Measurements from ENCODE around the gene EEF1B2.
A peak's percentile ranks its signal among the peaks of the same experiment; 100 is the strongest.
"Not testable (repeated sequence)": the region's sequence is repeated elsewhere in the genome, so short reads cannot be mapped to it uniquely, and the experiment has no call there.

The EEF1B2 gene

DNA sequence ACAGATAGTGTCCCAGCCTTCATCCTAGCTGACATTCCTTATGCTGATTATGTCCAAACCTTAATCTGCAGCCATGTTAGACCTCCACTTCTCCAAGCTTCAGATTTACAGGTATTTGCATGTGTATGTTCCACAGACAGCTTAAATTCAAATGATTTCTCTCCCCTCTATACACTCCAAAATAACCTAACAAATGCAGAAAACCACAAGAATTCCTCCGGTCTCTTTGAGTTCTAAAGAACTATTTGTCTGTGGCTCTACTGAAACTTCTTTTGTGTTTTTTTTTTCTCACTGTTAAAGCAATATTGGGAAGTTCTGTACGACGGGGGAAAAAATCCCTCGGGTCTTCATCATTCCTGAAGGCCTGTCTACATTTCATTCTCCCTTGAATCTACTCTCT is 9.1 kb upstream of the EEF1B2 start:
- Mint-ChIP-seq H3K27ac (peak overlapping the region in 1 of 2 donors; percentile 78), H3K4me3 (no peak overlapping the region)

DNA sequence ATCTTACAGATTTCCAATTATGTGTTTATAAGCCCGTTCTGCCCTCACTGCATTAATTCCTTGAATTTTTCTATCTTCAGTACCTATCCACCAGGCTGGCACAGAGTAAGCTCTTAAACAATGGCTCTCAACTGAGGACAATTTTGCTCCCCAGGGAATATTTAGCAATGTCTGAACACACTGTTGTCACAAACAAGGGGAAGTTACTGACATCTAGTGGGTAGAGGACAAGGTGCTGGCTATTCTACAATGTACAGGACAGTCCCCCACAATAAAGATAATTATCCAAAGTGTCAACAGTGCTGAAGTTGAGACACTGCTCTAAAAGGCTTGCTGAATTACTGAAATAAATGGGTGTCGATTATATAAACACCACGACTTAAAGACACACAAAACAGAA is 5.5 kb upstream of the EEF1B2 start:
- DNase-seq (no peak), ATAC-seq (replicated peaks) (no peak)
- Mint-ChIP-seq H3K27ac (peak overlapping the region in 1 of 2 donors; percentile 22), H3K4me1 (ENCODE audit: low read depth in 2 of 2) (peaks cover 16 to 30% of the 10 kb centered on the region in 2 donors), H3K27me3 (no peaks in the 10 kb centered on the region), H3K9me3 (no peaks in the 10 kb centered on the region), H3K4me3 (no peak overlapping the region), H3K36me3 (ENCODE audit: insufficient read depth) (peaks cover 36% of the 10 kb centered on the region)

More for the DNA sequence above, 9.1 kb upstream of the EEF1B2 start:
- Mint-ChIP-seq H3K4me1 (ENCODE audit: low read depth in 2 of 2) (peaks cover 5 to 15% of the 10 kb centered on the region in 2 donors), H3K36me3 (ENCODE audit: insufficient read depth) (peaks cover 60% of the 10 kb centered on the region), H3K9me3 (no peaks in the 10 kb centered on the region), H3K27me3 (no peaks in the 10 kb centered on the region)
- no peak for DNase-seq
- no peak for ATAC-seq (replicated peaks)

DNA sequence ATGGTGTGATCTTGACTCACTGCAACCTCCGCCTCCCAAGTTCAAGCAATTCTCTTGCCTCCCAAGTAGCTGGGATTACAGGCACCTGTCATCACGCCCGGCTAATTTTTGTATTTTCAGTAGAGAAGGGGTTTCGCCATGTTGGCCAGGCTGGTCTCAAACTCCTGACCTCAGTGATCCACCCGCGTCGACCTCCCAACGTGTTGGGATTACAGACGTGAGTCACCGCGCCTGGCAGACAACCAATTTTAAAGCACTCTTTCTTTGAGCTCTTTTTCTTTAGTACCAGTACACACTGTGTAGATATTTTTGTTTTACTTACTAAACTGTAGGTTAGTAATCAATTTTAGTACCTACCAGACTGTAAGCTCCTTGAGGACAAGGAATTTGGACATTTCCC is 2.7 kb upstream of the EEF1B2 start:
- Mint-ChIP-seq H3K27ac (peak overlapping the region in 1 of 2 donors; percentile 98), H3K4me3 (peak overlapping the region in 1 of 2 donors; percentile 47), H3K4me1 (ENCODE audit: low read depth in 2 of 2) (peaks cover 25 to 34% of the 10 kb centered on the region in 2 donors), H3K36me3 (ENCODE audit: insufficient read depth) (peaks cover 46% of the 10 kb centered on the region)
- ATAC-seq (replicated peaks); H3K9me3 Mint-ChIP-seq; DNase-seq; H3K27me3 Mint-ChIP-seq: not testable (repeated sequence)

DNA sequence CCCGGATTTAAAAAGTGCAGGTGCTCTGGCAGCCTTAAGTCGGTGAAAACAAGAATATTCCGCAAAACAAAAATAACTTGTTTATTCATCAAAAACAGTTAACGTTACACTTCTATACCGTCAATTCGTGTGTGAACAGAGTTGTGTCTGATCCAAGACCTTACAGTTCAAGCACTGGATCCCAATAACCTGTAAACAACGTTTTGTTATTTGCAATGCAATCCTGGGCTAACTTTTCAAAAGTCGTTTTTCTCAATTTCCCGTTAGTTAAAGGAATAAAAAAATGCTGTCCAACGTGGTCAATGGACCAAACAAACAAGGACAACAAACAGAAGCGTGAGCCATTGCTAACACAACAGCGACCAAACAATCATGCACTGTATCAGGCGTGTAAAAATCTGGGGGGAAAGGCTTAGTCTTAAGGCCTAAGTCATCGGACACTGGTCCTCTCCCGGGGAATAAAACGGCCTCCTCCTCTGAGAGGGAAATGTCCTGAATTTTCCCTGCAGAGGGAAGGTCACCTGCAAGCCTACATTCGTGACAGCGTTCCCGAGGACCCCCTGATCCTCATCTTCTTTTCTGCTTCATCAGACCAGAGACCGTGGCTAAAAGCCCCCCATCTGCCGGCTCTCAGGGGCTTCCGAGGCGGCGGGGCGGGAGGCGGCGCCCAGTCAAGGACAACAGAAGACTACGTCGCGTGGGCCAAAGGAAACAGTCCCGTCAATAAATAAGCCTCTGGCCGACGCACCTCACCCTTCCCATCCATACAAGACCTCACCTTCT is 941 bp upstream of the EEF1B2 start:
- H3K4me3 Mint-ChIP-seq: peak overlapping the region; percentile 96 to 97
- H3K27me3 Mint-ChIP-seq: no peaks in the 10 kb centered on the region
- DNase-seq (no peak), ATAC-seq (replicated peaks) (no peak)
- H3K4me1 Mint-ChIP-seq (ENCODE audit: low read depth in 2 of 2): peaks cover 27 to 46% of the 10 kb centered on the region in 2 donors
- H3K27ac Mint-ChIP-seq: peak overlapping the region; percentile 98
- H3K36me3 Mint-ChIP-seq (ENCODE audit: insufficient read depth): peaks cover 53% of the 10 kb centered on the region
- no peaks in the 10 kb centered on the region for H3K9me3 Mint-ChIP-seq

DNA sequence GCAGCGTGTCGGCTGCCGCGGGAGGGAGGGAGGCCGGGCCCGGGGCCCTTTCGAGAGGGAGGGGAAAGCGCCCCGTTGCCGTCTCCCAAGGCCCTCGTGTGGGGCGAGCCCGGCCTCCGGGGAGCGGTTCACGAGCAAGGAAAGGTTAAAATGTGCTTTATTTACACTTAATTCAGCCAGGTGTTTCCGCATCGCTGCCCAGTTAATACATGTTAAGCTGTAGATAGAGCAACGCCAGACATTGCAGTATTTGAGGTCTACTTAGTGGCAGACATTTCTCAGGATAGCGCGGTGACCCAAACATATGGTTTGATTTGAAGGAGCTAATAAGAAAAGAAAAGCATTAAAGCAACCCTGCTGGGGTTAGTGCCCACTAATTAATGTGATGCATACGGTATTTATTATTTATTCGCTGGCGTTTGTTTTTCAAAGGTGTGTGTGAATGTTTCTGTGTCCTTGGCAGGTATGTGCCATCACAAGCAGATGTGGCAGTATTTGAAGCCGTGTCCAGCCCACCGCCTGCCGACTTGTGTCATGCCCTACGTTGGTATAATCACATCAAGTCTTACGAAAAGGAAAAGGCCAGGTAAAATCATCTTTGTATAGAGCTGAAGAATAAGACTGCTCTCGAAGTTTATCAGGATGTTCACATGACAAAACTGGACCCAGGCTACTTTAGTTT is 571 bp downstream of the EEF1B2 start:
- DNase-seq (no peak), ATAC-seq (replicated peaks) (peak; percentile 60)
- Mint-ChIP-seq H3K9me3 (no peaks in the 10 kb centered on the region), H3K27me3 (no peaks in the 10 kb centered on the region), H3K36me3 (ENCODE audit: insufficient read depth) (peaks cover 59% of the 10 kb centered on the region), H3K27ac (peak overlapping the region; percentile 98), H3K4me1 (ENCODE audit: low read depth in 2 of 2) (peaks cover 22 to 40% of the 10 kb centered on the region in 2 donors), H3K4me3 (peak overlapping the region; percentile 96 to 97)

DNA sequence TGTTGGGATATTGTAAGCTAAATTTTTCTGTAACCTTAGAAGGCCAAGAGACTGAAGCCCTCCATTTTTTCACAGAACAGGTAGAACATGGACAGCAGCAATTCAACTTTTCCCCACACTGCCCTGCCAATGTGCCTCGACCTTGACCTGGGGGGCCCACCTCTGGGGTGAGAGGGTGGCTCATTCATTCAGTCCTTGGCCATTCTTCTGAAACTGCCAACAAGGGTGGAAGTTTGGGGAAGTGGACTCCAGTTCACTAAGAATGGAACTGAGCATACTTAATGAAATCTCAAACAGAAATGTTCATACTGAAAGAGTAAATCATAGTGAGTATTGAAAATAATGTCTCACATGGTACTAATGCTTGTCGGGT is 1.1 kb downstream of the EEF1B2 start:
- peaks cover 59% of the 10 kb centered on the region for H3K36me3 Mint-ChIP-seq (ENCODE audit: insufficient read depth)
- H3K4me1 Mint-ChIP-seq (ENCODE audit: low read depth in 2 of 2): peaks cover 22 to 40% of the 10 kb centered on the region in 2 donors

DNA sequence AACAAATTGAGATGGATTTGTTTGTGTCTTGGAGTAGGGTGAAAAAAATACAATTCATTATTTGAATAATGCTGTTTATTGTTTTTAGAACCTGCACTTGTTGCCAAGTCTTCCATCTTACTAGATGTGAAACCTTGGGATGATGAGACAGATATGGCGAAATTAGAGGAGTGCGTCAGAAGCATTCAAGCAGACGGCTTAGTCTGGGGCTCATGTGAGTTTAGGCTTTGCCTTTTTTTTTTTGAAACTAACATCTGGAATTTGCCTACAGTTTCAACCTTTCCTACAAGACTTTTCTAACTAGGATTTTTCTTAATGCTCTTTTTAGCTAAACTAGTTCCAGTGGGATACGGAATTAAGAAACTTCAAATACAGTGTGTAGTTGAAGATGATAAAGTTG is 2.7 kb downstream of the EEF1B2 start:
- Mint-ChIP-seq H3K36me3 (ENCODE audit: insufficient read depth) (peaks cover 59% of the 10 kb centered on the region), H3K4me1 (ENCODE audit: low read depth in 2 of 2) (peaks cover 22 to 34% of the 10 kb centered on the region in 2 donors)
- not testable (repeated sequence) for DNase-seq

More for the DNA sequence above, 1.1 kb downstream of the EEF1B2 start:
- Mint-ChIP-seq H3K27ac (peak overlapping the region; percentile 98), H3K27me3 (no peaks in the 10 kb centered on the region), H3K4me3 (peak overlapping the region; percentile 96 to 97), H3K9me3 (no peaks in the 10 kb centered on the region)
- no peak for DNase-seq
- ATAC-seq (replicated peaks): no peak

DNA sequence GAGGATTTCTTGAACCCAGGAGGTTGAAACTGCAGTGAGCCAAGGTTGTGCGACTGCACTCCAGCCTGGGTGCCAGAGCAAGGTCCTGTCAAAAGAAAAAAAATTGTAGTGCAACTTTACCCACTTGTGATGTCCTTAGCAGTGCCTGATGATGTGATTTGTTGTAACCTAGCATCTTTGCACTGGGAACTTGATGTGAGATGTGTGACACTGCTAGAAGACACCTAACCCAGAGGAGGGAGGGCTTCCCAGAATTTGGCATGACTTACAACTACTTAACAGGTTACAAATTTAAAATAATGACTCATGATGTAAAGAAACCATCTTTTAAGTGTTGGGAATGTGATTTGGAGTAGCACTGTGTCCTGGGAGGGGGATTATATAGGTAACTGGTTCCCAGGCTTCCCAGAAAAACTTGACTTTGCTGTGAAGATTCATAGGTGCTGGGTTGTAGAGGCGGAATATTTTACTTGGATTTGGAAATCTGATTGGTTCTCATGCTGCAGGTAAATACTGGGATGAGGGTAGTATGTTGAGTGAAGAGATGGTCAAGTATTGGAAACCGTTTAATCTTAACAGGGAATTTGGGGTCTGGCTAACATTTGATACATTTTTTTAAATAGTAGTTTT is 3.7 kb downstream of the EEF1B2 start:
- Mint-ChIP-seq H3K27ac (peak overlapping the region in 1 of 2 donors; percentile 19), H3K36me3 (ENCODE audit: insufficient read depth) (peaks cover 58% of the 10 kb centered on the region), H3K27me3 (no peaks in the 10 kb centered on the region), H3K4me3 (no peak overlapping the region), H3K4me1 (ENCODE audit: low read depth in 2 of 2) (peaks cover 15 to 30% of the 10 kb centered on the region in 2 donors), H3K9me3 (no peaks in the 10 kb centered on the region)
- DNase-seq: no peak
- ATAC-seq (replicated peaks): no peak

More for the DNA sequence above, 2.7 kb downstream of the EEF1B2 start:
- H3K9me3 Mint-ChIP-seq; H3K27me3 Mint-ChIP-seq; ATAC-seq (replicated peaks); H3K27ac Mint-ChIP-seq; H3K4me3 Mint-ChIP-seq: not testable (repeated sequence)

DNA sequence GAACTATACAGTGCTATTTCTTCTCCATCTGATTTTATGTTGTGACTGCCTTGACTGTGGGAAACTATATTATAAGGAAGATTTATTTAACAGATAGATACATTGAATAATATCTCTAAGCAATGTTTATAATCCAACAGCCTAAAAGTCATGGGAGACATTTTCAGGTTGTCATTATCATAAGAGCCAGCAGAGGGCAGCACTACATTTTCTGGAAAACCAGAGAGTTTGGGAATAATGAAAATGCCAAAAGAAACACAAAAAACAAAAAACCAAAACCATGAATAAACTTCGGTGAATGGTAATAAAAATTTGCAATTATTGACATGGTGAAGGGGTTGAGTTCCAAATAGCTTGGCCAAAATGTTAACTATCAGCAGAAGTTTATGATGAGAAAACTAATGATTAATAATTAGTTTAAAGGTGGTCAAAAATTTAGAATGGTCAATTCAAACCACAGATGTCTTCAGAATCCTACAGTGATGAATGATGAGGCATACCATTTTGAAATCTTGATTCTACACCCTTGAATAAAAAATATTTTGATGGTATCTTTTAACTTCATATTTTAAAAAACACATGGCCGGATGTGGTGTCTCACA is 4.7 kb downstream of the EEF1B2 start:
- no peak for ATAC-seq (replicated peaks)
- H3K36me3 Mint-ChIP-seq (ENCODE audit: insufficient read depth): peaks cover 52% of the 10 kb centered on the region
- DNase-seq: peak; percentile 18 to 41 (median 31)
- H3K9me3 Mint-ChIP-seq: no peaks in the 10 kb centered on the region
- peaks cover 10 to 26% of the 10 kb centered on the region in 2 donors for H3K4me1 Mint-ChIP-seq (ENCODE audit: low read depth in 2 of 2)
- no peak overlapping the region for H3K4me3 Mint-ChIP-seq
- H3K27ac Mint-ChIP-seq: no peak overlapping the region
- no peaks in the 10 kb centered on the region for H3K27me3 Mint-ChIP-seq

DNA sequence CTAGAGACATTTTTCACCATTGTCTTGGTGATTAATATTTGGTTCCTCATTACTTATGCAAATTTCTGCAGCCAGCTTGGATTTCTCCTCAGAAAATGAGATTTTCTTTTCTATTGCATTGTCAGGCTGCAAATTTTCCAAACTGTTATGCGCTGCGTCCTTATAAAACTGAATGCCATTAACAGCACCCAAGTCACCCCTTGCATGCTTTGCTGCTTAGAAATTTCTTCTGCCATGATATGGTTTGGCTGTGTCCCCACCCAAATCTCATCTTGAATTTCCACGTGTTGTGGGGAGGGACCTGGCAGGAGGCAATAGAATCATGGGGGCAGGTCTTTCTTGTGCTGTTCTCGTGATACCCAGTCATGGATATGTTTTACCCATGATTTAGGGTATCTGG is 8.5 kb downstream of the EEF1B2 start:
- H3K4me3 Mint-ChIP-seq; H3K9me3 Mint-ChIP-seq; DNase-seq; H3K4me1 Mint-ChIP-seq (ENCODE audit: low read depth in 2 of 2); ATAC-seq (replicated peaks); H3K27me3 Mint-ChIP-seq; H3K27ac Mint-ChIP-seq: not testable (repeated sequence)
- H3K36me3 Mint-ChIP-seq (ENCODE audit: insufficient read depth): peaks cover 17% of the 10 kb centered on the region

DNA sequence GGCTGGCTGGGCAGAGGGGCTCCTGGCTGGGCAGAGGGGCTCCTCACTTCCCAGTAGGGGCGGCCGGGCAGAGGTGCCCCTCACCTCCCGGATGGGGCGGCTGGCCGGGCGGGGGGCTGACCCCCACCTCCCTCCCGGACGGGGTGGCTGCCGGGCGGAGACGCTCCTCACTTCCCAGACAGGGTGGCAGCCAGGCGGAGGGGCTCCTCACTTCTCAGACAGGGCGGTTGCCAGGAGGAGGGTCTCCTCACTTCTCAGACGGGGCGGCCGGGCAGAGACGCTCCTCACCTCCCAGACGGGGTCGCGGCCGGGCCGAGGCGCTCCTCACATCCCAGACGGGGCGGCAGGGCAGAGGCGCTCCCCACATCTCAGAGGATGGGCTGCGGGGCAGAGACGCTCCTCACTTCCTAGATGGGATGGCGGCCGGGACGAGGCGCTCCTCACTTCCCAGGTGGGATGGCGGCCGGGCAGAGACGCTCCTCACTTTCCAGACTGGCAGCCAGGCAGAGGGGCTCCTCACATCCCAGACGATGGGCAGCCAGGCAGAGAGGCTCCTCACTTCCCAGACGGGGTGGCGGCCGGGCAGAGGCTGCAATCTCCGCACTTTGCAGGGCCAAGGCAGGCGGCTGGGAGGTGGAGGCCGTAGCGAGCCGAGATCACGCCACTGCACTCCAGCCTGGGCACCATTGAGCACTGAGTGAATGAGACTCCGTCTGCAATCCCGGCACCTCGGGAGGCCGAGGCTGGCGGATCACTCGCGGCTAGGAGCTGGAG is 12.1 kb downstream of the EEF1B2 start:
- not testable (repeated sequence) for ATAC-seq (replicated peaks); H3K4me1 Mint-ChIP-seq (ENCODE audit: low read depth in 2 of 2); H3K4me3 Mint-ChIP-seq; H3K36me3 Mint-ChIP-seq (ENCODE audit: insufficient read depth); DNase-seq; H3K27ac Mint-ChIP-seq; H3K9me3 Mint-ChIP-seq; H3K27me3 Mint-ChIP-seq

DNA sequence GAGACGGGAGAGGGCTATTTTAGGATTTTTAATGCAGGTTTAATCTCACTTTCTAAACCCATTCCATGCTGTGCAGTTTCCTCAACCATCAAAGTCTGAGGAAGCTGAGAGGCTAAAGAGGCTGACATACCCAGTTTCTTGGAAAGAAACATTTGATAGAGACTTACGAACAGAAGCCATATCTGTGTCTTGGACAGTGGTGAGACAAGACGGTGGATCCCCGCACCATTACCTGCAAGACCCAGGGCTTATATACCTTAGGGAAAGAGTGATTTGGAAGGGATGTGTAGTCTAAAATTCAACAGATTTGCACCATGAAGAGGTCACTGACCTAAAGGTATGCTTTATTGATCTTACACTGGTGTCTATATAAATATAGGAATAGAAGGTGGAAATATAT is 13.5 kb downstream of the EEF1B2 start:
- no peak for ATAC-seq (replicated peaks)
- no peaks in the 10 kb centered on the region for H3K4me1 Mint-ChIP-seq (ENCODE audit: low read depth in 2 of 2)
- H3K4me3 Mint-ChIP-seq: no peak overlapping the region
- H3K27me3 Mint-ChIP-seq: peaks cover 0 to 9% of the 10 kb centered on the region in 2 donors
- DNase-seq: no peak
- H3K27ac Mint-ChIP-seq: no peak overlapping the region
- no peaks in the 10 kb centered on the region for H3K9me3 Mint-ChIP-seq
- H3K36me3 Mint-ChIP-seq (ENCODE audit: insufficient read depth): peaks cover 6% of the 10 kb centered on the region

DNA sequence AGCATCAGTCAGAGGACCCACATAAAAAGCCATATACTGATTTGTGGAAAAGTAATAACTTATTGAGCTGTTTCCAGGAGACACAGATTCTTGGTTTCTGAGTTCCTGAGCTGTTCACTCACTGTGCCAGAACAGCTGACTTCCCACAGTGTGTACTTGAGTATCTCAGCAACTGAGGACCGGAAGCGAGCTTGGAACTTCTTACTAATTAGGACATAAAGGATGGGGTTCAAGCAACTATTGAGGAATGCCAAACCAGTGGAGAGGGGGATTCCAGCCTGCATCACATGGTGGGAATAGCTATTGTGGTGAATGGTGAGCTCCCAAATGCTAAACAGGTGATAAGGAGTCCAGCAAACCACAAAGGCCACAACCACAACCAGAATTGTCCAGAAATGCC is 16.4 kb downstream of the EEF1B2 start:
- H3K27ac Mint-ChIP-seq: no peak overlapping the region
- peaks cover 0 to 9% of the 10 kb centered on the region in 2 donors for H3K27me3 Mint-ChIP-seq
- no peaks in the 10 kb centered on the region for H3K9me3 Mint-ChIP-seq
- no peak for ATAC-seq (replicated peaks)
- H3K4me3 Mint-ChIP-seq: no peak overlapping the region
- DNase-seq: no peak
- no peaks in the 10 kb centered on the region for H3K4me1 Mint-ChIP-seq (ENCODE audit: low read depth in 2 of 2)
- peaks cover 6% of the 10 kb centered on the region for H3K36me3 Mint-ChIP-seq (ENCODE audit: insufficient read depth)
